K562 (cell line): ENCODE measurements around the gene CDC20. TPM values are rescaled to one million over a fixed set of nuclear protein-coding genes. Genes with fewer than 3 reads are reported as not detected.

Source experiments
- CTCF ChIP-seq, 3 experiments: IDR thresholded peaks in 2 of 3; conservative IDR thresholded peaks in 1 of 3; 2 replicates each; pipeline ENCODE4 v1.5.1; 2011 to 2012; ENCODE audit warnings: low read length in 3 of 3, mild to moderate bottlenecking in 3 of 3, control low read depth in 2 of 3, improper control_type of control experiment in 1 of 3, inconsistent platforms in 1 of 3, low read depth in 1 of 3, mixed read lengths in 1 of 3, moderate library complexity in 1 of 3; ENCODE audit not compliant: insufficient read depth in 2 of 3
- DLX4 ChIP-seq: fragments of 250-450 bp; sonication (Bioruptor Pico); IDR thresholded peaks from 2 replicates; pipeline ENCODE4 v1.6.1; 2021; ENCODE audit warnings: mild to moderate bottlenecking
- EGR1 ChIP-seq: fragments of 450-650 bp; conservative IDR thresholded peaks from 2 replicates; pipeline ENCODE4 v1.6.1; 2017; ENCODE audit warnings: mild to moderate bottlenecking
- GATAD2B ChIP-seq: fragments of 450-650 bp; IDR thresholded peaks from 2 replicates; pipeline ENCODE4 v1.6.1; 2017; ENCODE audit warnings: mild to moderate bottlenecking, borderline replicate concordance
- L3MBTL2 ChIP-seq: fragments of 450-650 bp; IDR thresholded peaks from 2 replicates; pipeline ENCODE4 v1.6.1; 2016; ENCODE audit warnings: mild to moderate bottlenecking, moderate library complexity
- MYC ChIP-seq, 2 experiments: fragments of 250-450 bp in 1 of 2; sonication (Bioruptor Pico) in 1 of 2; IDR thresholded peaks; 2 replicates each; pipeline versions ENCODE4 v1.5.1 to v1.6.1; 2012 to 2021; ENCODE audit warnings: low read depth in 2 of 2, borderline replicate concordance in 1 of 2, improper control_type of control experiment in 1 of 2, low read length in 1 of 2, mild to moderate bottlenecking in 1 of 2, moderate library complexity in 1 of 2
- RBM22 ChIP-seq: fragments of 200-400 bp; formaldehyde crosslinking; IDR thresholded peaks from 2 replicates; pipeline ENCODE4 v1.6.1; 2018; ENCODE audit warnings: low read length, low read depth; ENCODE audit not compliant: poor library complexity, severe bottlenecking
- REST ChIP-seq, 2 experiments: fragments of 450-650 bp; formaldehyde crosslinking in 1 of 2; IDR thresholded peaks; 2 replicates each; pipeline versions ENCODE4 v1.4.0 to v1.6.1; 2014 to 2020; ENCODE audit warnings: mild to moderate bottlenecking in 2 of 2, borderline replicate concordance in 1 of 2, low read depth in 1 of 2
- RFX1 ChIP-seq: fragments of 450-650 bp; IDR thresholded peaks from 2 replicates; pipeline ENCODE4 v1.6.1; 2016; ENCODE audit warnings: mild to moderate bottlenecking, moderate library complexity
- STAG1 ChIP-seq: sonication (generic); formaldehyde crosslinking; IDR thresholded peaks from 2 replicates; pipeline ENCODE4 v1.5.0; 2020; ENCODE audit warnings: missing genetic modification reagents, borderline replicate concordance
- ZNF232 ChIP-seq: sonication (generic); formaldehyde crosslinking; IDR thresholded peaks from 2 replicates; pipeline ENCODE4 v1.8.0; 2022; ENCODE audit warnings: mild to moderate bottlenecking, missing genetic modification reagents
- ZNF639 ChIP-seq, 2 experiments: fragments of 200-800 bp in 1 of 2; sonication (Bioruptor generic) in 1 of 2; sonication (generic) in 1 of 2; formaldehyde crosslinking in 1 of 2; IDR thresholded peaks in 1 of 2; conservative IDR thresholded peaks in 1 of 2; 2 replicates each; pipeline versions ENCODE4 v1.5.0 to v1.6.1; 2016 to 2020; ENCODE audit warnings: missing compliant biosample characterization in 1 of 2, missing genetic modification characterization in 1 of 2, missing genetic modification reagents in 1 of 2
- ZNF695 ChIP-seq: fragments of 450-650 bp; formaldehyde crosslinking; IDR thresholded peaks from 2 replicates; pipeline ENCODE4 v1.4.0; 2020; ENCODE audit warnings: mild to moderate bottlenecking, moderate library complexity
- ZNF830 ChIP-seq: fragments of 250-450 bp; sonication (Bioruptor Pico); IDR thresholded peaks from 2 replicates; pipeline ENCODE4 v1.5.0; 2021; ENCODE audit warnings: mild to moderate bottlenecking
- polyA plus RNA-seq, 8 experiments: library from polyadenylated mRNA; depleted of rRNA in 4 of 8; stranded (reverse) in 5 of 8; unstranded in 3 of 8; fragments of >200 nt; fragmentation: Nextera tagmentation in 2 of 8; fragmentation: Illumina TruSeq in 1 of 8; extraction: Ambion mirVana in 2 of 8; extraction: Trizol in 1 of 8; gene quantifications; 2 replicates each; pipeline versions ENCODE4 v1.2.1 to v1.2.3, GENCODE V29; 2011 to 2014; ENCODE audit warnings: inconsistent platforms in 1 of 8, missing spikeins in 1 of 8
- total RNA-seq, 7 experiments: library from RNA; depleted of rRNA in 6 of 7; stranded (reverse); fragments of >200 nt in 6 of 7; fragmentation: Illumina TruSeq in 2 of 7; extraction: Trizol in 2 of 7; gene quantifications; 2 replicates each; pipeline versions ENCODE4 v1.2.1 to v1.2.3, GENCODE V29; 2011 to 2021; ENCODE audit warnings: low replicate concordance in 1 of 7

Gene CDC20
- total and polyA plus RNA-seq, 9 of the 15 experiments (the other 6 are each of a cell fraction or from before 2014, with no cell fraction given), result 45.2 to 224 (median 121) TPM

- TF ChIP-seq REST (IDR thresholded peaks at IDR 0.05; ENCODE audit: borderline replicate concordance) (peak; percentile 56; the same call in 1 of the 2 replicates), REST (CRISPR knock-in tag; IDR thresholded peaks at IDR 0.05; ENCODE audit: low read depth) (no peak), L3MBTL2 (peak; percentile 25; the same call in 1 of the 2 replicates), RFX1 (no peak), ZNF695 (CRISPR knock-in tag) (no peak), GATAD2B (no peak), RBM22 (no peak), ZNF830 (CRISPR knock-in tag) (peak; percentile 17; the same call in 1 of the 2 replicates), STAG1 (no peak), CTCF (IDR thresholded peaks at IDR 0.05 in 2 of 3, conservative IDR thresholded peaks at IDR 0.05 in 1 of 3; ENCODE audit: insufficient read depth in 2 of 3, low read depth in 1 of 3, low read length in 3 of 3) (peak; percentile 51 to 85 (median 80)), DLX4 (CRISPR knock-in tag) (no peak), ZNF232 (no peak), MYC (IDR thresholded peaks at IDR 0.05; ENCODE audit: low read depth, low read length) (peak; percentile 44; the same call in 1 of the 2 replicates), MYC (CRISPR knock-in tag; IDR thresholded peaks at IDR 0.05; ENCODE audit: borderline replicate concordance, low read depth) (no peak), EGR1 (no peak), ZNF639 (CRISPR knock-in tag; conservative IDR thresholded peaks at IDR 0.05 in 1 of 2, IDR thresholded peaks at IDR 0.05 in 1 of 2) (peak in 1 of 2 experiments; percentile 44; a peak in 1 of 4 replicates)
These were observed 548 bp upstream of the CDC20 start (continued) for GRCh38 chr1:43358121-43358745.
